ENCODE data around the gene DDX31.

The DDX31 gene

DNA sequence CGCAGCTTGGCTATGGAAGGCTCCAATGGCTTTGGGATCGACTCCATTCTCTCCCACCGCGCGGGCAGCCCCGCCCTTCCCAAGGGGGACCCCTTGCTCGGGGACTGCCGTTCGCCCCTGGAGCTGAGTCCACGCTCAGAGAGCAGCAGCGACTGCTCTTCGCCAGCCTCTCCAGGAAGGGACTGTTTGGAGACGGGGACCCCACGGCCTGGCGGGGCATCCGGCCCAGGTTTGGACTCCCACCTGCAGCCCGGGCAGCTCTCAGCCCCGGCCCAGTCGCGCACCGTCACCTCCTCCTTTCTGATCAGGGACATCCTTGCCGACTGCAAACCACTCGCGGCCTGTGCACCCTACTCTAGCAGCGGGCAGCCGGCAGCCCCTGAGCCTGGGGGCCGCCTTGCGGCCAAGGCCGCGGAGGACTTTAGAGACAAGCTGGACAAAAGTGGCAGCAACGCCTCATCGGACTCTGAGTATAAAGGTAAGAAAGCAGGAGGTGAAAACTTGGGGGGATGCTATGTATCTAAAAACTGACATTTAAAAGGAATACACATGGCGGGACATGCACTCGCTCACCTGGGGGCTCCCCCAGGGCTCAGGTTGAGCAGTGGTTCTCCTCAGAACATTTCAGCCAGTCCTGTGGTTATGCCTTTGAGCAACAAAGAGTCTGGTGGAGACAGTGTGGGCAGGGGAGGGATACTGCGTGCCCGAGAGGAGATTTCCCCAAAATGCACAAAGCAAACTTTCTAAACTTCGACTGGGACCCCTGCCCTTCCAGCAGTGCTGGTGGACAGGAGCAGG lies 86.8 kb downstream of the DDX31 start:
- no peak for DNase-seq (ENCODE audit: extremely low read depth, low read depth)

DNA sequence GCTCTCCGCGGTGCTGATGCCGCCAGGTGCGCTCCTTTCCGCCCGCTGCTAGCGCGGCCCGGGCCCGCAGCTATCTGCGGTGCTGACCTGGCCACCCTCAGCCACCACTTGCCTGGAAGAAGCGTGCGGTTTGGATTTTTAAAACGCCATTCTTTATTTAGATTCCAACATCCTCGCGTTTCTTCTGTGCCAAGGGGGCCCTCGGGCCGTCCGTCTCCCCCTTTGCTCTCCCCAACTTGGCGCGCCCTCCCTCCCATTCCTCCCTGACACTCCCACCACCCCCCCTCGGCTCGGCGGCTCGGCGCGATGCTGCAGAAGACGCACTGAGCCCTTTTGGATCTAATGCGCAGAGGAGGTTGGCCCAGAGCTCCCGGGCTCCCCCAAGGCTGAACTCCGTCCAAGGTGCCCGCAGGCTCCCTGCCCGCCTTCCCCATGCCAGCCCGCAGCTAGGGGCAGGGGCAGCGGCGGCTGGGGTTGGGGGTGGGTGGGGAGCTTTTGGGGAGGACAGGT lies 87.5 kb downstream of the DDX31 start, which contains the start of gene BARHL1:
Gene BARHL1, plus strand, starts transcription at position 331 of the 510 bp plus-strand sequence. CDS start 192 bp downstream, outside the sequence.
- TF ChIP-seq, protein P1, sequence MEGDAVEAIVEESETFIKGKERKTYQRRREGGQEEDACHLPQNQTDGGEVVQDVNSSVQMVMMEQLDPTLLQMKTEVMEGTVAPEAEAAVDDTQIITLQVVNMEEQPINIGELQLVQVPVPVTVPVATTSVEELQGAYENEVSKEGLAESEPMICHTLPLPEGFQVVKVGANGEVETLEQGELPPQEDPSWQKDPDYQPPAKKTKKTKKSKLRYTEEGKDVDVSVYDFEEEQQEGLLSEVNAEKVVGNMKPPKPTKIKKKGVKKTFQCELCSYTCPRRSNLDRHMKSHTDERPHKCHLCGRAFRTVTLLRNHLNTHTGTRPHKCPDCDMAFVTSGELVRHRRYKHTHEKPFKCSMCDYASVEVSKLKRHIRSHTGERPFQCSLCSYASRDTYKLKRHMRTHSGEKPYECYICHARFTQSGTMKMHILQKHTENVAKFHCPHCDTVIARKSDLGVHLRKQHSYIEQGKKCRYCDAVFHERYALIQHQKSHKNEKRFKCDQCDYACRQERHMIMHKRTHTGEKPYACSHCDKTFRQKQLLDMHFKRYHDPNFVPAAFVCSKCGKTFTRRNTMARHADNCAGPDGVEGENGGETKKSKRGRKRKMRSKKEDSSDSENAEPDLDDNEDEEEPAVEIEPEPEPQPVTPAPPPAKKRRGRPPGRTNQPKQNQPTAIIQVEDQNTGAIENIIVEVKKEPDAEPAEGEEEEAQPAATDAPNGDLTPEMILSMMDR (IDR thresholded peaks at IDR 0.05; ENCODE audit: low read depth, low read length), result no peak
- no peak for DNase-seq (ENCODE audit: extremely low read depth, low read depth)

More for the DNA sequence above, 86.8 kb downstream of the DDX31 start:
- TF ChIP-seq, protein P1 (IDR thresholded peaks at IDR 0.05; ENCODE audit: low read depth, low read length), result no peak

DNA sequence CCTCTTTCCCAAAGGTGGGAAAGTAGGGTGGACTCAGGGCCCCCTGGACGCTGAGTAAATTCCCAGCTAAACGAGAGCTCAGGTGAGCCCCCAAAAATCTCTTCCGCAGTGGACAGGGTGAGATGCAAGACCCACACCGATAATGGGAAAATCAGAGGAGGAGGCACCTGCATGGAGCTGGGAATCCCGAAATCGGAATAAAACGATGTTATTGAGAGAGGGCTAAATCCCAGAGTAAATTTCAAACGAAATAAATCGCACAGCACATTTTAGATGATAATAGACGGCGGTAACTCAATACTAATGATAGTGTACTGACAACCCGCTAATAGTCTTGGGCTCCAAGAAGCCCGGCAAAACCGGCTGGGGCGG lies 90.4 kb downstream of the DDX31 start:
- no peak for DNase-seq (ENCODE audit: extremely low read depth, low read depth)

DNA sequence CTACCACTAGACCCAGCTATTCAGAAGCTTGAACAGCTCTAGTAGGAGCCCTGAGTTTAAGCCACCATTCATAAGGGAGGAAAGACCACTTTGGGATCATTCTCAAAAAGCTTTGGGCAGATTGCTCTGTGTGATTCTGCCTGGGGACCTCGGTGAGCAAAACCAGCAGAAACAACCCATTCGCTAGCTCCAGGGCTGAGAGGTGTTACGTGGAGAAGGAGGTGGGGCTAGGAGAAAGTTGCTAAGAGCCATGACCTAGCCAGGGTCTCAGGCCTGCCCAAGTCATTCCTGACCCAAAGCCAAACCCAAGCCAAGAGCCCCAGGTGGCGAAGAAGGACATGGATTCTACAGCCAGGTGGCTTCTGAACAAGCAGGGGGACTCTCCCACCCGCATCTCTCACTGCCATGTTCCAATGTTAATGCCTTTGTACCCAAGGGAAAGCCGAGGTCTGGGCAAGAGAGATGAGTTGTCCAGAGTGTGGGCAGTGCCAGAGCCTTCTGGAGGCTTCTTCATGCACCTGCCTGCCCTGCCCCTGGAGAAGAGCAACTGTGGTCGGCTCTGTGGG lies 91.3 kb downstream of the DDX31 start:
- DNase-seq (ENCODE audit: extremely low read depth, low read depth), result no peak
- TF ChIP-seq, protein P1 (IDR thresholded peaks at IDR 0.05; ENCODE audit: low read depth, low read length), result no peak

More for the DNA sequence above, 90.4 kb downstream of the DDX31 start:
- TF ChIP-seq, protein P1 (IDR thresholded peaks at IDR 0.05; ENCODE audit: low read depth, low read length), result no peak

DNA sequence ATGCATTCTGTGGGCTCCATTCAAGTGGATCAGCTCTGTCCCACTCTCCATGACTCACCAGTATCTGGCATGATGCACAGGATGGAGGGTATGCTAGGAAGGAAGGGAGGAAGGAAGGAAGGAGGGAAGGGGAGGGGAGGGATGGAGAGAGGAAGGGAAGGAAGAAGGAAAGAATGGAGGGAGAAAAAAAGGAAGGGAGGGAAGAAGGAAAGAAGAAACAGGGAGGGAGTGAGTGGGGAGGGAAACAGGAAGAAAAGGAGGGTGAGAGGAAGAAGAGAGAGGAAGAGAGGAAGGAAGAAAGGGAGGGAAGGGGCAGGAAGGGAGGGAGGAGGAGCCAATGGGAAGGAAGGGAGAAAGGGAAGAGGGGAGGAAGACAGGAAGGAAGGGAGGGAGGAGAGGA lies 92.7 kb downstream of the DDX31 start:
- TF ChIP-seq, protein P1 (IDR thresholded peaks at IDR 0.05; ENCODE audit: low read depth, low read length), result no peak
- no peak for DNase-seq (ENCODE audit: extremely low read depth, low read depth)

DNA sequence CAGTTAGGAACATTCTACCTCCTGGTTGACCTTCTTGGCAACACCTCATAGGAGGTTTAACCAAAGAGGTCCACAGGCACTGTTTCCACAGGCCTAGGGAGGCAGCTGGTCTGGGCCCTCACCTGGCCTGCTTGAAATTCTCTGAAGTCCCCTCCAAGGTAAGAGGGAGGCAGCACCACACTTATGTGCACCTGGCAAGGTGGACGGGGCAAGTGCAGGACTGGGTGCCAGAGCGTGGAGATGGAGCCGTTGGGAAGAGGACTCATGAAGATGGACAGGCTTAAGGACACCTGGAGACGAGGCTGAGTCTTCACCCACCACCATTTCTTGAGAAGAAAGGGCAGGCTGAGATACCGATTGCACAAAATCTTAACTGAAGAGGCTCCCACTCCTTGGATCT lies 94.0 kb downstream of the DDX31 start:
- TF ChIP-seq, protein P1 (IDR thresholded peaks at IDR 0.05; ENCODE audit: low read depth, low read length), result no peak
- no peak for DNase-seq (ENCODE audit: extremely low read depth, low read depth)

DNA sequence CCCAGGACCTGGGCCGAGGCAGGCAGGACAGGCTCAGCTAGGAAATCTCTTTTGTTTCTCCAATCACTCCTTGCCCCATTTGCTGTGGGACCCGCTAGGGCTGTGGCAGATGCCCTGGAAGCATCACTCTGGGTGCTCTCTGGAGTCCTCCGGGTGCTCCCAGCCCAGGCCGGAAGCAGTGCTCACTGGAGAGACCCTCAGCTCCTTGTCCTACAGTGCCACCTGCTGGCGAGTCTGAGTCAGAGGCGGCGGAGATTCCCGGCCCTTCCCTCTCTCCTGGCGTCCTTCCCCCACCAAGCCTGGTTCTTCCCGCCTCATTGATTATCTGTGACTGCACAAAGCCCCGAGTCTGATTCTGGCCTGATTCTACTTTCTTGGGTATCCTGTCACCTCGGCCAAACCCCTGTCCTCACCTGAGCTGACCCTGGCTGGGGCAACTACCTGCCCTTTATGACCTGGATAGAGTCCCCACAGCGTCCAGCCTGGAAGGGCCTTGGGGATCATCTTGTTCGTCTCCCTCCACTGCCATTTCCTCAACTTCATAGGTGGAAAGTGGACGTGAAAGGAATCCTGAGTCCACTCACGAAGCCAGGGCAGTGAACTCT lies 94.7 kb downstream of the DDX31 start:
- TF ChIP-seq, protein P1 (IDR thresholded peaks at IDR 0.05; ENCODE audit: low read depth, low read length), result peak; percentile 75
- DNase-seq (ENCODE audit: extremely low read depth, low read depth), result peak; percentile 24
